LHCN-M2 (cell line): ENCODE results near the gene WDR12. TPM values are rescaled to one million over a fixed set of nuclear protein-coding genes. Genes with fewer than 3 reads are reported as not detected.

Experiments
- total RNA-seq: library from RNA; depleted of rRNA; stranded (reverse); fragments of >200 nt; gene quantifications from 2 replicates; pipeline ENCODE4 v1.2.3, GENCODE V29; 2014; rRNA removed

Gene WDR12
- total RNA-seq, 1 experiment from 2014 or later: 41.0 TPM

Other genes with a start within 250 kb of the WDR12 start
- 2.9 and 6.0 TPM in 2 replicates for gene ICA1L, start 39.9 kb downstream of the WDR12 start, total RNA-seq
- 8.0 and 11.6 TPM in 2 replicates for gene CARF, start 602 bp upstream of the WDR12 start, total RNA-seq
- gene NBEAL1, start 103.2 kb upstream of the WDR12 start, total RNA-seq: 17.0 and 20.3 TPM in 2 replicates